PC-9 (cell line): ENCODE data around the gene PPP2R2B.

Experiments
- CTCF ChIP-seq: fragments of 200-600 bp; sonication (generic); conservative IDR thresholded peaks from 2 replicates; pipeline ENCODE4 v1.6.1; 2017; ENCODE audit warnings: mixed run types, antibody characterized with exemption, mild to moderate bottlenecking, moderate library complexity
- EZH2 ChIP-seq: fragments of 200-600 bp; sonication (generic); IDR thresholded peaks from 2 replicates; pipeline ENCODE4 v1.8.0; 2017; ENCODE audit warnings: antibody characterized with exemption, low read depth

- TF ChIP-seq CTCF (no peak), EZH2 (no peak)
Measured at GRCh38 chr5:146897061-146897460, 18.5 kb upstream of the PPP2R2B start.
